Cardiac fibroblast (primary cell): ENCODE measurements around the gene IFI30.

Source experiments
- DNase-seq, 2 donors: peaks; one replicate each; pipeline versions ENCODE4 v3.0.0 to v3.0.0-alpha.2; 2010; ENCODE audit warnings: low read depth in 2 of 2
- H3K4me3 ChIP-seq, 2 donors: replicated peaks in 1 of 2; 1 replicate in 1 of 2; 2 replicates in 1 of 2; pipeline ENCODE4 v1.5.1; 2011; ENCODE audit warnings: low read depth in 2 of 2, low read length in 2 of 2, mild to moderate bottlenecking in 2 of 2, moderate library complexity in 1 of 2
- TF ChIP-seq, protein P1 (sequence below): IDR thresholded peaks from one replicate; pipeline ENCODE4 v1.5.1; 2011; ENCODE audit warnings: low read depth, mild to moderate bottlenecking, low read length, inconsistent platforms

IFI30 gene

DNA sequence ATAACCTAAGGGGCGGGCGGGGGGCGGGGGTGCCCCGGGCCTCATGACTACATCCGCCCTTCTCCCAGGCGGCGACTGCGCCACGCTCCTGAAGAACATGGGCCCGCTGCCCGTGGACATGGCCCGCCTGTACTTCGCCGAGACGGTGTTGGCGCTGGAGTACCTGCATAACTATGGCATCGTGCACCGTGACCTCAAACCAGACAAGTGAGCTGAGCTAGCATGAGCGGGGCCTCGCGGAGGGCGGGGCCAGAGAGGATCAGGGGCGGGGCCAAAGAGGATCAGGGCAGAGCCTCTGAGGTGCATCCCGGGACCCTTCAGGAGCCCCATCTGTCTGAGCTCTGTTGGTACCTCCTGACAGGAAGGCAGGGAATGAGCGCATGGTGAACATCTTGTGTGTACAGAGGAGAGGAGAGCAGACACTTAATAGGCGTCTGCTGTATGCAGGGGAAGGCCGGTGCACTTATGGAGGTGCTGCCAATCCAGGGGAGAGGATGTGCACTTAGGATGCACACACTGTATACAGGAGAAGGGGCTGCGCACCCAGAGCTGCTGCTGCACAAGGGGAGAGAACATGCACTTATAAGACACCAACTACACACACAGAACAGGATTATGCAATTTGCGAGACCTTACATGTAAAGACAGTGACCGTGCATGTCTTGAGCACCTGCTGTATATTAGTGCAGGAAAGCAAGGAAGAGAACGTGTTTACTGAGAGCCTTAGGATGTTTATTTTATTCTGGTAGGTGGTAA is 41.6 kb upstream of the IFI30 start:
- no peak for DNase-seq
- no peak overlapping the region for H3K4me3 ChIP-seq
- TF ChIP-seq, protein P1, sequence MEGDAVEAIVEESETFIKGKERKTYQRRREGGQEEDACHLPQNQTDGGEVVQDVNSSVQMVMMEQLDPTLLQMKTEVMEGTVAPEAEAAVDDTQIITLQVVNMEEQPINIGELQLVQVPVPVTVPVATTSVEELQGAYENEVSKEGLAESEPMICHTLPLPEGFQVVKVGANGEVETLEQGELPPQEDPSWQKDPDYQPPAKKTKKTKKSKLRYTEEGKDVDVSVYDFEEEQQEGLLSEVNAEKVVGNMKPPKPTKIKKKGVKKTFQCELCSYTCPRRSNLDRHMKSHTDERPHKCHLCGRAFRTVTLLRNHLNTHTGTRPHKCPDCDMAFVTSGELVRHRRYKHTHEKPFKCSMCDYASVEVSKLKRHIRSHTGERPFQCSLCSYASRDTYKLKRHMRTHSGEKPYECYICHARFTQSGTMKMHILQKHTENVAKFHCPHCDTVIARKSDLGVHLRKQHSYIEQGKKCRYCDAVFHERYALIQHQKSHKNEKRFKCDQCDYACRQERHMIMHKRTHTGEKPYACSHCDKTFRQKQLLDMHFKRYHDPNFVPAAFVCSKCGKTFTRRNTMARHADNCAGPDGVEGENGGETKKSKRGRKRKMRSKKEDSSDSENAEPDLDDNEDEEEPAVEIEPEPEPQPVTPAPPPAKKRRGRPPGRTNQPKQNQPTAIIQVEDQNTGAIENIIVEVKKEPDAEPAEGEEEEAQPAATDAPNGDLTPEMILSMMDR = no peak

DNA sequence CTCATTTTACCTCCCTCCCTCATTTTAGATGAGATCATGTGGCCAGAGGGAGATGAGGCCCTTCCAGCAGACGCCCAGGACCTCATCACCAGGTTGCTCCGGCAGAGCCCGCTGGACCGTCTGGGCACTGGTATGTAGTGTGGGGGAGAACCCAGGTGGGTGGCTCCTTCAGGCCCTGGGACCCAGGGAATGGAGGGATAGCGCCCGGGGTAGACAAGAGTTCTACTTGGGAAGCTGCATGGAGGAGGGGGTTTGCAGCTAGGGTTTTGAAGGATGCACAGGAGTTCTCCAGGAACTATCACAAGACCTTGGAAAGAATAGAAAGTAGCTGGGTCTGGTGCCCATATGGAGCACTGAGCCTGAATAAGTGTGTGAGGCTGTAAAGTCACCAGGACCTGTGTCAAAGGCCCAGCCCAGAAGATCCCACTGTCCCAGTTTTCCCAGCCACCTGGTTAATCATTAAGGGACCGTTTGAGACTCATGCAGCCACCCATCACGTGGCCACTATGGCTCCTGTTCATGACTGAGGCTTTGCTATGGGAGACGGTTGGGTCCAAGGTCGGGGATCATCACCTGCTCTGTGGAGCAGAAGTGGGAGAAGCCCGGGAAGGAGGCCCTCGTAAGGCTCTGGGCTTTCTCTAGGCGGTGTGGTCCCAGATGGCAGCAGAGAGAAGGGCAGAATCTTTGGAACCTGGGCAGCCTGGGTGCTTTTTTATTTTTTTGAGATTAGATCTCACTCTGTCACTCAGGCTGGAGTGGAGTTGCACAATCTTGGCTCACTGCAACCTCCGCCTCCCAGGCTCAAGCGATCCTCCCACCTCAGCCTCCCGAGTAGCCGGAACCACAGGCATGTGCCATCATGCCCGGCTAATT is 37.7 kb upstream of the IFI30 start:
- no peak overlapping the region for H3K4me3 ChIP-seq
- DNase-seq = no peak
- TF ChIP-seq, protein P1 = no peak

DNA sequence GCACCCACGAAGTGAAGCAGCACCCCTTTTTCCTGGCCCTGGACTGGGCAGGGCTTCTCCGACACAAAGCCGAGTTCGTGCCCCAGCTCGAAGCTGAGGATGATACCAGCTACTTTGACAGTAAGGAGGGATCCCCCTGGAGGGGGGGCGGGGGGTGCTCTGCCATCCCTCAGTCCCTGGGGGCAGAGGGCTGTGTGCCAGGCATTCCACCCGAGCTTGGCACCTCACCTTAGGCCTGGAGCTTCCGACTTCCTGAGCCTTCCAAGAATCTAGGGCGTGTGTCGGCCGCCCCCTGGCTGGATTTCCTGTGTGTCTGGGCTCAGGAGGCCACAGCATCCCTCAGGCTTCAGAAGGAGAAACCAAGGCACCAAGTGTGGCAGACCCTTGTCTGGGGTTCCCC is 36.4 kb upstream of the IFI30 start:
- TF ChIP-seq, protein P1 = no peak
- no peak overlapping the region for H3K4me3 ChIP-seq
- no peak for DNase-seq

DNA sequence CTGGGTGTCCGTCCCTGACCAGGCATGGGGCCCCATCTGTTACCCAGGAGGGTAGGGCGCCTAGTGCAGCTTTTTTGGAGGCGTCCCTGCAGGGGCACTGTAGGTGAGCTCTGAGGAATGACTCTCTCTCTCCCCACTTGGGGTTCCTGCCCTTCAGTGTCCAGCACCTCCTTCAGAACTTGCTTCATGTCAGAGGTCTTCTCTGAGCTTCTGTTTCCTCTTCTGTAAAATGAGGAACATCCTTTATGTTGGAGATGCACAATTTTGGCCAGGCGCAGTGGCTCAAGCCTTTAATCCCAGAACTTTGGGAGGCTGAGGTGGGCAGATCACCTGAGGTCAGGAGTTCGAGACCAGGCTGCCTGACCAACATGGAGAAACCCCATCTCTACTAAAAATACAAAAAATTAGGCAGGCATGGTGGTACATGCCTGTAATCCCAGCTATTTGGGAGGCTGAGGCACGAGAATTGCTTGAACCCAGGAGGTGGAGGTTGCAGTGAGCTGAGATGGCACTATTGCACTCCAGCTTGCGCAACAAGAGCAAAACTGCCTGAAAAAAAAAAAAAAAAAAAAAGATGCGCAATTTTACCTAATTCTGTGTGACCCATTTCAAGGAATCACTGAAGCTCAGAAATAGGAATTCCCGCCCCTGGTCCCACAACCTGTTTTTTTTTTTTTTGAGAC is 35.8 kb upstream of the IFI30 start:
- TF ChIP-seq, protein P1 = no peak
- H3K4me3 ChIP-seq = no peak overlapping the region
- DNase-seq = no peak

DNA sequence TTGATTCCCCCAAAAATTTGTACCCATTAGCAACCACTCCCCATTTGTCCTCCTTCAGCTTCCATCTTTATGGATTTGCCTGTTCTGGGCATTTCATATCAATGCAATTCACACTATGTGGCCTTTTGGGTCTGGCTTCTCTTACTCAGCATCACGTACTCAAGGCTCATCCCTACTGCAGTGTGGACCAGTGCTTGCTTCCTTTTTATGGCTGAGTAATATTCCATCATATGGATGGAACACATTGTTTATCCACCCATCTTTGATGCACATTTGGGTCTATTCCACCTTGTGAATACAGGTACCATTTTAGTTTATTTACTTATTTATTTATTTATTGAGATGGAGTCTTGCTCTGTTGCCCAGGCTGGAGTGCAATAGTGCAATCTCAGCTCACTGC is 33.1 kb upstream of the IFI30 start:
- H3K4me3 ChIP-seq = no peak overlapping the region
- TF ChIP-seq, protein P1 = no peak
- DNase-seq = no peak

DNA sequence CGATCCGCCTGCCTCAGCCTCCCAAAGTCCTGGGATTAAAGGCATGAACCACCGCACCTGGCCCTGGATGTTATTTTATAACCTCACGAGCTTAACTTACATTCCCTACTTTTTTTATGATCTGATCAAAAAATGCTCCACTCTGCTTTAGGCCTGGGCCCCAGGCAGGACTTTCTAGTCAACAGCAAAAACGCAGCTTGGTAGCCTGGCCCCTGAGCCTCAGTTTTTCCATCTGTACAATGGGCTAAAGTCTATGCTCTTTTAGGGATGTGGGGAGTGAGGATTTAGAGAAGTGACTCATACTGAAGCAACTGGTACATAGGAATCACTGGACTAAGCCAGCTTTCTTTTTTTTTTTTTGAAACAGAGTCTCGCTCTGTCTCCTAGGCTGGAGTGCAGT is 32.6 kb upstream of the IFI30 start:
- no peak overlapping the region for H3K4me3 ChIP-seq
- DNase-seq = peak in 1 of 2 donors; percentile 19
- TF ChIP-seq, protein P1 = no peak
